HG03460 (cell line): ENCODE results near the gene SNX11.

Experiments used
- ATAC-seq: cut with Tn5 transposase; IDR thresholded peaks from one replicate; pipeline ENCODE4 v1.9.1; 2021; ENCODE audit not compliant: unreplicated experiment

The SNX11 gene

DNA sequence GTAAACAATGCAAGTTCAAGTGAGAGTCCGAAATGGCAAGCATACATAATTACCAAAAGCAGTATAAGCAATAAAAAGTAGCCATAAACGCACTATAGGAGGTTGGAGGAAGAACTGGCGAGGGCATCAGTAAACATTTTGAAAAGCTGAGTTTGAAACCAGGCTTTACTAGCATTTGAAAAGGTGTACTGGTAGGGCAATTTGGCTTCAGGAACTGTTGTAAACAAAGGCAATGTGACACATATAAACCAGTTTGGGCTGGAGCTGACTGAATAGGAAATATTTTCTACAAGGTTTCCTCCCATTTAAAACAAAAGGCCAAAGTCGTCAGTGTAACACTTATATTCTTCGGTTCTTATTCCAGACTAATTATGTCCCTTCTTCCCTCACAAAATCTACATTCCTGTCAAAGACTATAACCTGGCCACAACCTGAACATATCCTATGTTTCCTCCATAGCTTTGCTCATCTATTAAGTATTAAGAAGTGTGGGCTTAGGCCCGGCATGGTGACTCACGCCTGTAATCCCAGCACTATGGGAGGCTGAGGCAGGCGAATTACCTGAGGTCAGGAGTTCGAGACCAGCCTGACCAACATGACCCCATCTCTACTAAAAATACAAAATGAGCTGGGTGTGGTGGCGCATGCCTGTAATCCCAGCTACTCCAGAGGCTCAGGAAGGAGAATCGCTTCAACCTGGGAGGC lies 14.1 kb upstream of the SNX11 start:
- no peak for ATAC-seq

GRCh38 chr17:48095611-48096010 lies 12.0 kb upstream of the SNX11 start:
- ATAC-seq, result no peak

DNA sequence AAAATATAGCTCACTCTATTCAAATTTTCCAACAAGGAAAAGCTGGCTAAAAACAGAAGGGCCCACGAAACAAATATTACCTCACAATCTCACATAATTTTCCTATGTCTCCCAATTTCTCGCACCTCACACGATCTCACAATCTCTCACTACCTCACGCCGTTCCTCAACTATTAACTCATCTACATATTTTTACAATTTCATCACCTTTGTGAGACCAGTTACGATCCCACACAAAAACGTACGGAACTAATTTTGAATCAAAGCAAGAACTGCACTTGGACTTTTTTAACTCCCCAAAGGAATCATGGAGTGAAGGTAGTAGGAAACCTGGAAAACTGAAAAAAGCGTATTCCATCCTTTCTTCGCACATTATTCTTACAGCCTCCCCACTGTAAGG lies 7.4 kb upstream of the SNX11 start:
- no peak for ATAC-seq

- peak; percentile 11 for ATAC-seq
These were observed 7.0 kb upstream of the SNX11 start for GRCh38 chr17:48100591-48101011.

DNA sequence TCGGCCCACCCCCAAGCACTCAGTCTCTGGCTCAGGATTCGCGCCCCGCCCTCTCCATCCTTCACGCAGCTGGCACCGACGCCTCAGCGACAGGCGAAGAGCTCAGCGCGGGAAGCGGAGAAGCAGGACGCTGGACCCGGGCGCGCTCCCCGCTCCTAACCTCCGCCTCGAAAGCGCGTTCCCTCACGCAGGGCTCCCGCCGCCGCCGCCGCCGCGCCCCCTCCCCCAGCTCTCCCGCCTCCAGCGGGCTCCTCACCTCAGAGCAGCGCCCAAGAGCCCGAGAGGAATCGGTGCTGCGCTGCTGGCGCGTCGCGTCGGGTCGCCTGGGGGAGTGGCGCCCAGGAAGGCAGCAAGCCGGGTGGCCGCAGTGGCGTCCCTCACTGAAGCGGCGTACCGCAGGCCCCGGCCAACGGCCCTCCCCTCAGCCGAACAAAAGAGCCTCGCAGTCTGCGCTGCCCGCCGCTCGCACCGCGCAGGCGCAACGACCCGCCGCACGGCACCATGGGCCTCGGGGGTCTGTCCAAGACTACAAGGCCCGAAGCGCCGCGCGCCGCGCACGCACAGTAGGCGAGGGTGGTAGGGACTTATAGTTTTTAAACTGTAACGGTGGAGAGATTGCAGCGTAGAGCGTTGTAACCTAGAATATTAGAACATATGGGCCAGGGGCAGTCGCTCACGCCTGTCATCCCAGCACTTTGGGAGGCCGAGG lies 6.4 kb upstream of the SNX11 start, which contains the start of gene CBX1:
TSS of gene CBX1 (minus strand) at position 467 of the 709 bp plus-strand sequence. CDS start 24,474 bp downstream, outside the sequence.
- peak; percentile 87 for ATAC-seq

GRCh38 chr17:48102043-48102750 lies 5.4 kb upstream of the SNX11 start:
- ATAC-seq, result no peak

DNA sequence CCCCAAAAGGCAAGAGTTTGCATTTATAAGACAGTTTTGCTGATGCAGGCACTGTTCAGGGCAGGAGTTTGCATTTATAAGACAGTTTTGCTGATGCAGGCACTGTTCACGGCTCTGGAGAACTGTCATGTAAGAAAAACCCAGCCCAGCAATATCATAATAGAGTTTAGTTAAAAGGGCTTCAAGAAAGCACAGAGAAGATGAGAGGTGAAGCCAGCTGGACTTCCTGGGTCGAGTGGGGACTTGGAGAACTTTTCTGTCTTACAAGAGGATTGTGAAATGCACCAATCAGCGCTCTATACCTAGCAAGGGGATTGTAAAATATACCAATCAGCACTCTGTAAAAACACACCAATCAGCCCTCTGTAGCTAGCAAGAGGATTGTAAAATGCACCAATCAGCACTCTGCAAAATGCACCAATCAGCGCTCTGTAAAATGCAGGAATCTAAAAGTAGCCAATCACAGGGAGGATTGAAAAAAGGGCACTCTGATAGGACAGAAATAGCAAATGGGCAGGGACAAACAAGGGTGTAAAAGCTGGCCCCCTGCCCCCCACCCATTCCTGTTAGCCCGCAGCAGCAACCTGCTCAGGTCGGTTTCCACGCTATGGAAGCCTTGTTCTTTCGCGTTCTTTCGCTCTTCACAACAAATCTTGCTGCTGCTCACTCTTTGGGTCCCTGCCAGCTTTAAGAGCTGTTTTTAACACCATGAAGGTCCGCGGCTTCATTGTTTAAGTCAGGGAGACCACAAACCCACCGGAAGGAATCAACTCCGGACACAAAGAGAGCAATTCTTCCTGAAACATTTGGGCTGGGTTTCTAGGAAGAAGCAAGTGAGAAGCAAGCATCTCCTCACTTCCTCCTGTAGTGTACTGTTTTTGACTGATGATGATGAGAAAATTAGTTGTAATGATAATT lies 4.5 kb upstream of the SNX11 start:
- ATAC-seq, result no peak

GRCh38 chr17:48104440-48104839 lies 3.1 kb upstream of the SNX11 start:
- ATAC-seq, result no peak

- no peak for ATAC-seq
These were observed 797 bp upstream of the SNX11 start for GRCh38 chr17:48106802-48107136.

- no peak for ATAC-seq
These were observed 3.2 kb downstream of the SNX11 start for GRCh38 chr17:48110761-48111160.

DNA sequence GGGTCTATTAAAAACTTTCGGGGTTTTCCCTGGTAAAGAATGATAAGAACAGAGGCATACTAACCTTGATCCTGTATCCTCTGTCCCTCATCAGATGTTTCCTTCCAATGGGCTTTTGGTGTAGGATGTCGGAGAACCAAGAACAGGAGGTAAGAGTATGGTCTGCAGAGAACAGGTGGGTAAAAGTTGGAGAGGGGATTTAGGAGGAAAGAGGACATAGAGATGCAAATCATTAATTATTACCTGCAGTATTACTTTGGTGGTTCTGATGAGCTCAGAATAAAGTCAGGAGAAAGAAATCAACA lies 4.3 kb downstream of the SNX11 start:
- no peak for ATAC-seq

DNA sequence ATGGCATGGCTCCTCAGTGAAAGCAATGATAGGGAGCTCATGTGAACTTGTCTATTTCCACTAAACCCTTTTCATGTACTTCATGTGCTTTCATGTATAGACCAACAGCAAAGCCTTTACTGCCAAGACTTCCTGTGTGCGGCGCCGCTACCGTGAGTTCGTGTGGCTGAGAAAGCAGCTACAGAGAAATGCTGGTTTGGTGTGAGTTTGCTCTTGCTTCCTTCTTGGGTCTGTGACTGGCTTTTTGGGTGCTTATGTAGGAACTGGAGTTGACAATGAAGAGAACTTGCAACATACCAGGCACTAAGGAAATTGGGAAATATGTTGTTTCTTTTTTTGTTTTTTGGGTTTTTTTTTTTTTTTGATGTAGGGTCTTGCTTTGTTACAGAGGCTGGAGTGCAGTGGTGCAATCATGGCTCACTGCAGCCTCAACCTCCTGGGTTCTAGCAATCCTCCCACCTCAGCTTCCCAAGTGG lies 5.7 kb downstream of the SNX11 start:
- no peak for ATAC-seq

- ATAC-seq, result no peak
These were observed 14.5 kb downstream of the SNX11 start for GRCh38 chr17:48121923-48122664.

DNA sequence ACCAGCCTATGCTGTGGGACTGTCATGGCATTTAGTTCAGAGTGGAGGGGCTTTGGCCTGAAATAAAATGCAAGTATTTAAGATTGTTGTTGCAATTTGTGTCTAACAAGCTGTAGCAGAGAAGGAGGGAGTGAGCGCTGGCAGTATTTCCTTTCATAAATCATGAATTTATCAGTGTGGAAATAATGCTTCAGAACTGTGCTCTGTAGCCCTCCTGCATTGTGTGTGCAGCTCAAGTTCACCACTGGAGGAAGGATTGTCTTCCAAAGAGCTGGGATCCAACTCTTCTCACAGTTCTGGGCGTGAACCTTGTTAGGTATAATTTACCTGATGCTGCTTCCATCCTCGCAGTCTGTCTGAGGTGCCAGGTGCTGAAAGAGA lies 15.1 kb downstream of the SNX11 start:
- no peak for ATAC-seq

GRCh38 chr17:48123111-48123510 lies 15.5 kb downstream of the SNX11 start:
- ATAC-seq, result no peak

DNA sequence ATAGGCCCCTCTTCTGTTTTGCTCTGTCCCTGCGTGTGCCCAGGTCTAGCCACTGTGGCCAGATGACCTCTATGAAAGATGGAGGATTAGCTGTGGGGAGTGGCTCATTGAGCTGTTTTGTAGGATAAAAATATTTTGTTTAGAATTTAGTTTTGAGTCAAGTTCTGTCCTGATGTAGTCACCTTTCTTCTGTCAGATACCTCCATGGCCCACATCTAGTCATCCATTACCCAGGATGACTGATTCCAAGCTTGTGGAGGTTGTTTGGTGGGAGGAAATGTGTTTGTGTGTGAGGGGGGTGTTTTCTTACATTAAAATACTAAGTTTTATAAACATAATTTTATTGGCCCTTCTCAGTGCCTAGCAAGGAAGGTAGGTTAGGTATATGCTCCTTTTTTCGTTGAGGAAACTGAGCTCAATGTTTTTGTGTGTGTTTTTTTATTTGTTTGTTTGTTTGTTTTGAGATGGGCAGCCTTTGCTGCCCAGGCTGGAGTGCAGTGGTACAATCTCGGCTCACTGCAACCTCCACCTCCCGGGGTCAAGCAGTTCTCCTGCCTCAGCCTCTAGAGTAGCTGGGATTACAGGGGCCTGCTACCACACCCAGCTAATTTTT lies 16.3 kb downstream of the SNX11 start:
- no peak for ATAC-seq

DNA sequence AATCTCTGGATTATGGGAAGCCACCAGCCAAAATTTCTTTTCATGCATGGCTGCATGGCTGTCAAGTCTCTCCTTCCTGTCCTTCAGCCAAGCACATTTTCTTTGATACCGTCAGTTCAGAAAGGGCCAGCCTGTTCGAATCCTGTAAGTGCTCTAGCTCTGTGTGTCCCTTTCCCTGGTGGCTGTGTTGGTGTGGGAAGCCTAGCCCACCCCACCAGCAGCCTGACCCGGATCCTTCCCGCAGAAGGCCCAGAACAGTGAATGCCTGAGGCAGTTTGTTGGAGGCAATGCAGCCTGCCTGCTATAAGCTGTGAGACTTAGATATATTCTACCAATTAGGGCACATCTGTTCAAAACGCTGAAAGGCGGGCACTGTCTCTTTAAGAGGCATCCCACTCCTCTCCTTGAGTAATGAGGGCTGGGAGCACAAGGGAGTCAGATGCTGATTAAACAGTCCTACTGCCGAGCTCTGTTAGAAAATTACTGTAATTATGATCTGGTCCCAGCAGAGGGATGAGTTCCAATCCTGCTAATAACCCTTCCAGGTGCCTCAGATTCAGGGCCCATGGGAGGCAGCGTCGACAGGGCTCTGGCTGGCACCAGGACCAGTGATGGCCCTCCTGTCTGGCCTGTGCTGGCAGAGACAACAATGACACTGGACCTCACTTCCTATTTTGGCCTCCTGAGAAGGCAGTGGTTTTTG lies 18.4 kb downstream of the SNX11 start:
- no peak for ATAC-seq

DNA sequence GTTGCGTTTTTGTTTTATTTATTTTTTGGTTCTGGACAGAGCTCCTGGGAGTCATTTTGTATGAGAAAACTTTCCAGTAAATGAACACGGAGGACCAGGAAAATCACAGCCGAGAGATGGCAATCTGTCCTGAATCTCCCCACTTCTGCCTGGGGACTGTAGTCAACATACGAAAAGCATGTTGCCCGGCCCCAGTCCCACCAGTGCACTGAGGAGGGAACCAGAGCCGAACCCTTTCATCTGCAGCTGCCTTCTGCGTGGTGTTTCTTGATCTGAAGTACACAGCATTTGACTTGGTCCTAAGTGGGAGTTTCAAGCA lies 18.9 kb downstream of the SNX11 start:
- no peak for ATAC-seq

GRCh38 chr17:48127371-48128051 lies 19.9 kb downstream of the SNX11 start:
- no peak for ATAC-seq
